Neural progenitor cell (in vitro differentiated cells): ENCODE measurements around the gene TFPI2. TPM values are rescaled to one million over a fixed set of nuclear protein-coding genes. Genes with fewer than 3 reads are reported as not detected.

Source experiments
- DNase-seq: peaks from one replicate; pipeline ENCODE4 v3.0.0-alpha.2; 2016; ENCODE audit warnings: low spot score
- H2AFZ ChIP-seq: fragments of 200-600 bp; sonication (generic); replicated peaks from 2 replicates; pipeline ENCODE4 v1.6.1; 2016; ENCODE audit warnings: antibody characterized with exemption
- H3F3A ChIP-seq: fragments of 200-600 bp; sonication (generic); 2 replicates; pipeline ENCODE4 v1.6.1; 2016; ENCODE audit warnings: antibody characterized with exemption, low read depth
- H3K27ac ChIP-seq: fragments of 200-600 bp; sonication (generic); 2 replicates; pipeline ENCODE4 v1.5.1; 2016; ENCODE audit warnings: mild to moderate bottlenecking
- H3K27me3 ChIP-seq: fragments of 200-600 bp; sonication (generic); 2 replicates; pipeline ENCODE4 v1.6.1; 2016; ENCODE audit warnings: mild to moderate bottlenecking, moderate library complexity
- H3K36me3 ChIP-seq: fragments of 200-600 bp; sonication (generic); 2 replicates; pipeline ENCODE4 v1.5.1; 2016
- H3K4me1 ChIP-seq: fragments of 200-600 bp; sonication (generic); 2 replicates; pipeline ENCODE4 v1.6.1; 2016; ENCODE audit warnings: mixed run types
- H3K4me2 ChIP-seq: fragments of 200-600 bp; sonication (generic); 2 replicates; pipeline ENCODE4 v1.6.1; 2016
- H3K4me3 ChIP-seq: fragments of 200-600 bp; sonication (generic); 2 replicates; pipeline ENCODE4 v1.5.1; 2016
- H3K79me2 ChIP-seq: fragments of 200-600 bp; sonication (generic); 2 replicates; pipeline ENCODE4 v1.6.1; 2016; ENCODE audit warnings: low read depth
- H3K9ac ChIP-seq: fragments of 200-600 bp; sonication (generic); 2 replicates; pipeline ENCODE4 v1.6.1; 2016
- H3K9me3 ChIP-seq: fragments of 200-600 bp; sonication (generic); 2 replicates; pipeline ENCODE4 v1.5.1; 2016; ENCODE audit warnings: low read depth
- H4K20me1 ChIP-seq: fragments of 200-600 bp; sonication (generic); 2 replicates; pipeline ENCODE4 v1.6.1; 2016; ENCODE audit warnings: low read depth
- H3K27ac Mint-ChIP-seq: 3 replicates; pipeline ENCODE4 v1.8.0; 2021; ENCODE audit warnings: mixed read lengths
- H3K27me3 Mint-ChIP-seq: 2 replicates; pipeline ENCODE4 v1.8.0; 2022; ENCODE audit warnings: low read depth, mild to moderate bottlenecking, inconsistent platforms, moderate library complexity, mixed read lengths; ENCODE audit not compliant: insufficient read depth
- H3K36me3 Mint-ChIP-seq: 3 replicates; pipeline ENCODE4 v1.8.0; 2021; ENCODE audit warnings: mixed read lengths
- H3K4me1 Mint-ChIP-seq: 3 replicates; pipeline ENCODE4 v1.8.0; 2021; ENCODE audit warnings: mixed read lengths
- H3K4me3 Mint-ChIP-seq: 3 replicates; pipeline ENCODE4 v1.8.0; 2021; ENCODE audit warnings: mild to moderate bottlenecking, moderate library complexity, mixed read lengths
- H3K9me3 Mint-ChIP-seq: 3 replicates; pipeline ENCODE4 v1.8.0; 2020; ENCODE audit warnings: mixed read lengths
- CTCF ChIP-seq: fragments of 200-600 bp; sonication (generic); IDR thresholded peaks from 2 replicates; pipeline ENCODE4 v1.5.1; 2017; ENCODE audit warnings: antibody characterized with exemption, mild to moderate bottlenecking
- EZH2 ChIP-seq: fragments of 200-600 bp; sonication (generic); IDR thresholded peaks from 2 replicates; pipeline ENCODE4 v1.6.1; 2017; ENCODE audit warnings: antibody characterized with exemption, mild to moderate bottlenecking, moderate library complexity
- EZH2phosphoT487 ChIP-seq: fragments of 200-600 bp; sonication (generic); IDR thresholded peaks from 2 replicates; pipeline ENCODE4 v1.6.1; 2017; ENCODE audit warnings: antibody characterized with exemption
- total RNA-seq: library from RNA; depleted of rRNA; stranded (reverse); fragments of >200 nt; gene quantifications from 2 replicates; pipeline ENCODE4 v1.2.3, GENCODE V29; 2015; ENCODE audit warnings: low replicate concordance

The TFPI2 gene
- total RNA-seq, 1 donor from 2014 or later: 5.8 TPM

GRCh38 chr7:93897680-93898079 is 7.1 kb upstream of the TFPI2 start:
- Histone ChIP-seq H3K4me1 (no peaks in the 10 kb centered on the region), H3K9ac (no peak overlapping the region), H3K27me3 (peaks cover 5% of the 10 kb centered on the region), H3K36me3 (no peaks in the 10 kb centered on the region), H3K27ac (no peak overlapping the region), H4K20me1 (no peaks in the 10 kb centered on the region), H3K9me3 (no peaks in the 10 kb centered on the region), H3K79me2 (no peaks in the 10 kb centered on the region), H3F3A (no peaks in the 10 kb centered on the region), H2AFZ (no peak overlapping the region), H3K4me2 (no peak overlapping the region), H3K4me3 (no peak overlapping the region)
- no peak overlapping the region for H3K4me3 Mint-ChIP-seq
- no peaks in the 10 kb centered on the region for H3K9me3 Mint-ChIP-seq
- H3K27me3 Mint-ChIP-seq: peaks cover 4% of the 10 kb centered on the region
- H3K36me3 Mint-ChIP-seq: no peaks in the 10 kb centered on the region
- H3K4me1 Mint-ChIP-seq: no peaks in the 10 kb centered on the region
- TF ChIP-seq EZH2phosphoT487 (no peak), CTCF (no peak), EZH2 (no peak)
- no peak for DNase-seq
- H3K27ac Mint-ChIP-seq: no peak overlapping the region

- no peaks in the 10 kb centered on the region for H3K9me3 Mint-ChIP-seq
- H3K4me3 Mint-ChIP-seq: no peak overlapping the region
- no peaks in the 10 kb centered on the region for H3K9me3 ChIP-seq
- H3K36me3 ChIP-seq: no peaks in the 10 kb centered on the region
- H3K36me3 Mint-ChIP-seq: no peaks in the 10 kb centered on the region
- H4K20me1 ChIP-seq: no peaks in the 10 kb centered on the region
- no peaks in the 10 kb centered on the region for H3K4me1 Mint-ChIP-seq
- H3K4me3 ChIP-seq: no peak overlapping the region
- no peak overlapping the region for H3K27ac Mint-ChIP-seq
- no peaks in the 10 kb centered on the region for H3K79me2 ChIP-seq
- no peak for DNase-seq
- H3K4me1 ChIP-seq: no peaks in the 10 kb centered on the region
- H3K27me3 Mint-ChIP-seq: peaks cover 9% of the 10 kb centered on the region
- H3K27me3 ChIP-seq: peaks cover 22% of the 10 kb centered on the region
- no peak overlapping the region for H2AFZ ChIP-seq
- no peak for TF ChIP-seq EZH2phosphoT487
- no peak for TF ChIP-seq EZH2
- TF ChIP-seq CTCF: no peak
- no peak overlapping the region for H3K27ac ChIP-seq
- no peaks in the 10 kb centered on the region for H3F3A ChIP-seq
- H3K4me2 ChIP-seq: no peak overlapping the region
- no peak overlapping the region for H3K9ac ChIP-seq
Observed at GRCh38 chr7:93895859-93896600, 5.5 kb upstream of the TFPI2 start.

- no peaks in the 10 kb centered on the region for H3K9me3 Mint-ChIP-seq
- Histone ChIP-seq H3K9ac (no peak overlapping the region), H3F3A (no peaks in the 10 kb centered on the region), H3K36me3 (no peaks in the 10 kb centered on the region), H2AFZ (no peak overlapping the region), H3K4me2 (no peak overlapping the region), H3K27ac (no peak overlapping the region), H3K79me2 (no peaks in the 10 kb centered on the region), H3K27me3 (peaks cover 31% of the 10 kb centered on the region), H3K4me3 (no peak overlapping the region), H4K20me1 (no peaks in the 10 kb centered on the region), H3K9me3 (no peaks in the 10 kb centered on the region), H3K4me1 (no peaks in the 10 kb centered on the region)
- no peak overlapping the region for H3K27ac Mint-ChIP-seq
- no peak for TF ChIP-seq EZH2
- TF ChIP-seq EZH2phosphoT487: no peak
- no peak for TF ChIP-seq CTCF
- no peak for DNase-seq
- no peak overlapping the region for H3K4me3 Mint-ChIP-seq
- peaks cover under 1% of the 10 kb centered on the region for H3K4me1 Mint-ChIP-seq
- peaks cover 10% of the 10 kb centered on the region for H3K27me3 Mint-ChIP-seq
- H3K36me3 Mint-ChIP-seq: no peaks in the 10 kb centered on the region
Observed at GRCh38 chr7:93894966-93895640, 4.5 kb upstream of the TFPI2 start.
